ENCODE results near the gene DAD1.

The DAD1 gene

DNA sequence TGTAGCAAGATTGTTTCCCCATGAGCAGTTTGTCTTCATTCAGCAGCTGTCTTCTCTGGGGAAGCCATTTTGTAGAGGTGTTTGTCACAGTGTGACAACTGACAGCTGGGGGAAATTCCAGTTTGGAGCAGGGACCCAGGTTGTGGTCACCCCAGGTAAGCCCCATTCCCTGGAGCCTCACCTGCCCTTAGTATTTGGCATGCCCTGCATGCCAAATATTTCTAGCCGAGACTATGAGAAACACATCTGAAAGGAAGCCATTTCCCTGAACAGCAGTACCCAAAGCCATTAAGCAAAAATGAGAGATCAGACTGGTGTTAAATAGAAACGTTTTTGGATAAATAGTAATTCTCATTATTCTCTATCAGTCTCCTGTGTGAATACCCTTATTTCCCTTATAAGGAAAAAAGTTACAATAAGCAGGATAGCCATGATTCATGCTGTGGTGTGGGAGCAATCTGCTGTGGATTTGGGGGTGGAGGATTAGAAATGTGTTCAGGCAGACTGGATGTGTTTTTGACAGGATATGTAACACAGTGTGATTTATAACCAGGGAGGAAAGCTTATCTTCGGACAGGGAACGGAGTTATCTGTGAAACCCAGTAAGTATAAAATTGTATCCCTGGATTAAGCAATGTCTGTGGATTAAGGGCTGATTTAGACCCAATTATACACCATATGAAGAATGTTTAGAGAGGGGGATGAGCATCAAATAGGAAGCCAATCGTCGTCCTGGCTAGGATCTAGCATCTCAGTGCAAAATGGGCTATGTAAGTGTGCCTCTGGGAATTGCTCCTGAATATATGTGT, 68.9 kb downstream of the DAD1 start:
- Histone ChIP-seq H3K27me3 (ENCODE audit: control insufficient read depth, insufficient read depth, low read length) (no peaks in the 10 kb centered on the region), H3K36me3 (ENCODE audit: control insufficient read depth, low read depth, low read length) (no peaks in the 10 kb centered on the region), H3K4me1 (ENCODE audit: control insufficient read depth, low read depth, low read length) (peaks cover 7% of the 10 kb centered on the region), H3K9ac (ENCODE audit: low read length) (no peak overlapping the region), H3K9me3 (ENCODE audit: control insufficient read depth, low read depth, low read length) (no peaks in the 10 kb centered on the region), H3K4me3 (ENCODE audit: low read length) (no peak overlapping the region), H3K27ac (ENCODE audit: low read length) (no peak overlapping the region)

DNA sequence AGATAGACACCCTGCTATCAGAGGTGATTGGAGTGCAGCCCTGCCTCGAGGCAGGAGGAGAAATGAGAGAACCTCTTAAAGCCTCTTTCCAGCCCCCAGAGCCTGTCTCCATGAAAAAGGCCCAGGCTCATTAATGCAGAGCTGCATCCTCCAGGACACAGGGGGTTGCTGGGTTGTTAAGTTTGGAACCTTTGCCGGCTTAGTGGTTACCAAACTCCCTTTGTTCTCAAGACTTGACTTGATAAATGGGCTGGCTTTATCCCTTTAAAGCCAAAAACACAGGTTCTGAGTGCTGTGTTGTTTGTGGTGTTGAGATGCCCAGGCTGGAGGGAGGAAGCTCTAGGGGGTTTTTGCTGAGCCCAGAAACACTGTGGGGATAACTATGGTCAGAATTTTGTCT, 71.0 kb downstream of the DAD1 start:
- Histone ChIP-seq H3K9me3 (ENCODE audit: control insufficient read depth, low read depth, low read length) (no peaks in the 10 kb centered on the region), H3K4me1 (ENCODE audit: control insufficient read depth, low read depth, low read length) (peaks cover 7% of the 10 kb centered on the region), H3K4me3 (ENCODE audit: low read length) (no peak overlapping the region), H3K27ac (ENCODE audit: low read length) (no peak overlapping the region), H3K27me3 (ENCODE audit: control insufficient read depth, insufficient read depth, low read length) (no peaks in the 10 kb centered on the region), H3K36me3 (ENCODE audit: control insufficient read depth, low read depth, low read length) (no peaks in the 10 kb centered on the region), H3K9ac (ENCODE audit: low read length) (no peak overlapping the region)

DNA sequence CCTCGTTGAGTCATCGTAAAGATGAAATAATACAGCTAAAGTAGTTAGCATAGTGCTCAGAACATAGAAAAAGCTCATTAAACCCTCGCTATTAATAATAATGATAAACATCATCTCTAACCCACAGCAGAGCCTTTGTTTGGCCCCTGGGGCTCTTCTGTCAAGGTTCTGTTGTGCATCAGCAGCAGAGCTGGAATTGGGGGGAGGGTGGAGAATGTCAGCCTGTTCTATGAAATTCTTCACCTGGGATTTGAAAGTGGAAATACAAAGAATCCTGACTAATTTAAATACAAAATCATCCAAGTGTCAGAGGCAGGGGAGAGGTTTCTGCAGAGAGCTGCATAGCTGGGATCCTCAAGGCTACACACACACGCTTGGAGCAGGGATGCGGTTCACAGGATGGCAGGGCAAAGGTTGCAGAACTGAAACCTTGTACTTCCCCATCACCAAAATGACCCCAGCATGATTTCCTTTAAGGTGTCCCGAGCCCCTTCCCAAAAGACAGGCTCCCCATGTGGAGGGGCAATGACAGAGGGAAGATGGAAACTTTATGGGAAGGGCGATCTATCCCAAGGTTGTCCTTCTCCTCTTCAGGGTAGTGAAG, 71.8 kb downstream of the DAD1 start:
- H3K9me3 ChIP-seq (ENCODE audit: control insufficient read depth, low read depth, low read length) = no peaks in the 10 kb centered on the region
- no peak overlapping the region for H3K9ac ChIP-seq (ENCODE audit: low read length)
- no peaks in the 10 kb centered on the region for H3K36me3 ChIP-seq (ENCODE audit: control insufficient read depth, low read depth, low read length)
- H3K4me1 ChIP-seq (ENCODE audit: control insufficient read depth, low read depth, low read length) = peaks cover 7% of the 10 kb centered on the region
- no peak overlapping the region for H3K27ac ChIP-seq (ENCODE audit: low read length)
- no peaks in the 10 kb centered on the region for H3K27me3 ChIP-seq (ENCODE audit: control insufficient read depth, insufficient read depth, low read length)
- H3K4me3 ChIP-seq (ENCODE audit: low read length) = no peak overlapping the region

DNA sequence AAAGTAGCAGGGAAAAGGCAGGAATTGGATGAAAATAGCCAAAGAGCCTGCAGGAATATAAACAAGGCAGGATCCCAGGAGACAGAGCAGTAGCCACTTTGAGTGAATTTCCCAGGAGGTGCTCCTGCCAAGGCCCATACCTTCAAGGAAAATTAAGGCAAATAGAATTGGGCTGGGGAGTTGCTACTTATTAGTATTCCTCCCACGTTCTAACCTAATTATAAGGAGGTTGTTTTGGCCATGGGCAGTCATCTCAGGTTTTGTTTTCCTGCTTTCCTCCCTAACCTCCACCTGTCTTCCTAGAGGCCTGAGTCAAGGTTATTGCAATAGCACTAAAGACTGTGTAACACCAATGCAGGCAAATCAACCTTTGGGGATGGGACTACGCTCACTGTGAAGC, 73.1 kb downstream of the DAD1 start:
- Histone ChIP-seq H3K4me3 (ENCODE audit: low read length) (no peak overlapping the region), H3K27ac (ENCODE audit: low read length) (no peak overlapping the region), H3K9ac (ENCODE audit: low read length) (no peak overlapping the region)

More for the DNA sequence above, 73.1 kb downstream of the DAD1 start:
- Histone ChIP-seq H3K27me3 (ENCODE audit: control insufficient read depth, insufficient read depth, low read length) (no peaks in the 10 kb centered on the region), H3K36me3 (ENCODE audit: control insufficient read depth, low read depth, low read length) (no peaks in the 10 kb centered on the region), H3K4me1 (ENCODE audit: control insufficient read depth, low read depth, low read length) (peaks cover 13% of the 10 kb centered on the region), H3K9me3 (ENCODE audit: control insufficient read depth, low read depth, low read length) (no peaks in the 10 kb centered on the region)
